H1 (cell line): ENCODE measurements around the gene TPSB2. TPM values are rescaled to one million over a fixed set of nuclear protein-coding genes. Genes with fewer than 3 reads are reported as not detected.
"Not testable (repeated sequence)": the region's sequence is repeated elsewhere in the genome, so short reads cannot be mapped to it uniquely, and the experiment has no call there.

Experiments
- CTCF ChIA-PET: fragments of 300-600 bp; sonication (Branson Sonifier 250); formaldehyde crosslinking; loops from one replicate; lab custom pipeline; 2021; ENCODE audit not compliant: partially characterized antibody; lab: Charles Lee
- POLR2A ChIA-PET: fragments of 300-600 bp; sonication (Branson Sonifier 250); formaldehyde crosslinking; loops from one replicate; lab custom pipeline; 2021; ENCODE audit warnings: inconsistent platforms; ENCODE audit not compliant: partially characterized antibody; lab: Charles Lee
- DNase-seq, 2 experiments: peaks; one replicate each; pipeline versions ENCODE4 v3.0.0 to v3.0.0-alpha.2; 2010 to 2022; ENCODE audit warnings: low spot score in 2 of 2, low read depth in 1 of 2, mixed read lengths in 1 of 2
- FAIRE-seq: peaks from 2 replicates; lab custom pipeline; 2011; peaks lifted over from hg19 to GRCh38; lab: Jason Lieb, UNC
- H2AFZ ChIP-seq: 2 replicates; pipeline ENCODE4 v1.8.1; 2012; ENCODE audit warnings: low read length, inconsistent platforms
- H2AK5ac ChIP-seq: 2 replicates; pipeline ENCODE4 v1.6.1; 2013; ENCODE audit warnings: low read depth, low read length
- H2BK120ac ChIP-seq: replicated peaks from 2 replicates; pipeline ENCODE3; 2013; ENCODE audit warnings: low read depth, low read length, inconsistent platforms
- H2BK12ac ChIP-seq: 2 replicates; pipeline ENCODE4 v1.6.1; 2013; ENCODE audit warnings: low read depth, low read length
- H2BK15ac ChIP-seq: 2 replicates; pipeline ENCODE4 v1.6.1; 2013; ENCODE audit warnings: low read length
- H2BK20ac ChIP-seq: 2 replicates; pipeline ENCODE4 v1.6.1; 2013; ENCODE audit warnings: low read length
- H2BK5ac ChIP-seq: 2 replicates; pipeline ENCODE4 v1.6.1; 2013; ENCODE audit warnings: low read depth, low read length
- H3K14ac ChIP-seq: 2 replicates; pipeline ENCODE4 v1.6.1; 2013; ENCODE audit warnings: inconsistent platforms; ENCODE audit not compliant: insufficient read length
- H3K18ac ChIP-seq: 2 replicates; pipeline ENCODE4 v1.6.1; 2013; ENCODE audit warnings: low read length; ENCODE audit errors: extremely low read depth
- H3K23ac ChIP-seq: 2 replicates; pipeline ENCODE4 v1.6.1; 2013; ENCODE audit warnings: inconsistent platforms; ENCODE audit not compliant: insufficient read length
- H3K23me2 ChIP-seq: 2 replicates; pipeline ENCODE4 v1.6.1; 2013; ENCODE audit warnings: low read depth, low read length
- H3K27ac ChIP-seq: 2 replicates; pipeline ENCODE4 v1.6.1; 2011; ENCODE audit warnings: low read depth, low read length, inconsistent platforms
- H3K27me3 ChIP-seq, 4 experiments: replicated peaks in 1 of 4; 1 replicate in 1 of 4; 2 replicates in 3 of 4; pipeline versions ENCODE4 v1.6.1 to v1.8.1; 2011 to 2013; ENCODE audit warnings: low read length in 3 of 4, mild to moderate bottlenecking in 3 of 4, inconsistent platforms in 2 of 4, mixed read lengths in 2 of 4, moderate library complexity in 1 of 4; ENCODE audit not compliant: control insufficient read depth in 3 of 4, insufficient read depth in 3 of 4; ENCODE audit errors: extremely low read depth in 1 of 4
- H3K36me3 ChIP-seq, 4 experiments: 2 replicates each; pipeline versions ENCODE4 v1.6.1 to v1.8.1; 2011 to 2013; ENCODE audit warnings: mild to moderate bottlenecking in 4 of 4, low read length in 3 of 4, moderate library complexity in 2 of 4, control low read depth in 1 of 4, inconsistent platforms in 1 of 4; ENCODE audit not compliant: insufficient read depth in 4 of 4, control insufficient read depth in 2 of 4
- H3K4ac ChIP-seq: replicated peaks from 2 replicates; pipeline ENCODE3; 2013; ENCODE audit warnings: low read length, low read depth, mixed read lengths, inconsistent platforms; ENCODE audit not compliant: insufficient read length
- H3K4me1 ChIP-seq, 4 experiments: replicated peaks in 1 of 4; 1 replicate in 1 of 4; 2 replicates in 3 of 4; pipeline versions ENCODE4 v1.6.1 to v1.8.1; 2011 to 2013; ENCODE audit warnings: low read length in 3 of 4, inconsistent platforms in 2 of 4, mixed read lengths in 1 of 4; ENCODE audit not compliant: insufficient read depth in 4 of 4, control insufficient read depth in 3 of 4
- H3K4me2 ChIP-seq, 2 experiments: 2 replicates each; pipeline versions ENCODE4 v1.6.1 to v1.8.1; 2011 to 2013; ENCODE audit warnings: low read depth in 2 of 2, low read length in 2 of 2, control low read depth in 1 of 2, inconsistent platforms in 1 of 2, mild to moderate bottlenecking in 1 of 2; ENCODE audit not compliant: insufficient read depth in 1 of 2
- H3K4me3 ChIP-seq, 4 experiments: fragments of 200-600, 300-600 bp in 1 of 4; sonication (generic), shearing (Covaris generic), sonication (Bioruptor Twin) in 1 of 4; 2 replicates each; pipeline versions ENCODE4 v1.5.1 to v1.8.1; 2011 to 2016; ENCODE audit warnings: low read length in 4 of 4, low read depth in 3 of 4, control low read depth in 2 of 4, inconsistent platforms in 2 of 4, mild to moderate bottlenecking in 2 of 4, mixed read lengths in 1 of 4, moderate library complexity in 1 of 4; ENCODE audit not compliant: insufficient read depth in 2 of 4; ENCODE audit errors: extremely low read depth in 1 of 4
- H3K56ac ChIP-seq: replicated peaks from 2 replicates; pipeline ENCODE3; 2013; ENCODE audit warnings: low read depth, mild to moderate bottlenecking, mixed read lengths, low read length, inconsistent platforms; ENCODE audit not compliant: insufficient read length
- H3K79me1 ChIP-seq: 2 replicates; pipeline ENCODE4 v1.6.1; 2013; ENCODE audit warnings: low read depth, low read length, control low read depth
- H3K79me2 ChIP-seq, 2 experiments: 2 replicates each; pipeline versions ENCODE4 v1.6.1 to v1.8.1; 2012 to 2013; ENCODE audit warnings: low read length in 2 of 2, mild to moderate bottlenecking in 2 of 2, inconsistent platforms in 1 of 2; ENCODE audit not compliant: insufficient read depth in 2 of 2, control insufficient read depth in 1 of 2
- H3K9ac ChIP-seq, 4 experiments: replicated peaks in 1 of 4; 1 replicate in 1 of 4; 2 replicates in 3 of 4; pipeline versions ENCODE4 v1.6.1 to v1.8.1; 2011 to 2013; ENCODE audit warnings: low read depth in 3 of 4, low read length in 3 of 4, control low read depth in 2 of 4, mild to moderate bottlenecking in 2 of 4, moderate library complexity in 2 of 4, inconsistent platforms in 1 of 4; ENCODE audit errors: extremely low read depth in 1 of 4
- H3K9me3 ChIP-seq, 2 experiments: 2 replicates each; pipeline versions ENCODE4 v1.6.1 to v1.8.1; 2012 to 2013; ENCODE audit warnings: mild to moderate bottlenecking in 2 of 2, moderate library complexity in 2 of 2, control low read depth in 1 of 2, inconsistent platforms in 1 of 2, low read depth in 1 of 2, low read length in 1 of 2, mixed read lengths in 1 of 2; ENCODE audit not compliant: insufficient read depth in 2 of 2
- H4K20me1 ChIP-seq, 2 experiments: replicated peaks in 1 of 2; 2 replicates each; pipeline versions ENCODE3 to v1.8.1; 2011 to 2013; ENCODE audit warnings: inconsistent platforms in 2 of 2, low read length in 2 of 2, mild to moderate bottlenecking in 1 of 2; ENCODE audit not compliant: insufficient read depth in 2 of 2, control insufficient read depth in 1 of 2
- H4K5ac ChIP-seq: 2 replicates; pipeline ENCODE4 v1.6.1; 2013; ENCODE audit warnings: low read length, low read depth, mixed read lengths, inconsistent platforms; ENCODE audit not compliant: insufficient read length
- H4K8ac ChIP-seq: 2 replicates; pipeline ENCODE4 v1.8.0; 2013; ENCODE audit warnings: mild to moderate bottlenecking, moderate library complexity, low read length, inconsistent platforms; ENCODE audit not compliant: insufficient read depth; ENCODE audit errors: extremely low read depth
- H4K91ac ChIP-seq: replicated peaks from 2 replicates; pipeline ENCODE3; 2013; ENCODE audit warnings: low read length, mixed read lengths, inconsistent platforms; ENCODE audit not compliant: insufficient read length
- CBX5 ChIP-seq: fragments of 300-800, 300-1000 bp; sonication (generic); IDR thresholded peaks from 2 replicates; pipeline ENCODE4 v1.7.1; 2016; ENCODE audit warnings: antibody characterized with exemption, low read length, low read depth
- GTF2F1 ChIP-seq: IDR thresholded peaks from 2 replicates; pipeline ENCODE4 v1.6.1; 2012; ENCODE audit warnings: low read depth, low read length, improper control_type of control experiment, borderline replicate concordance
- RXRA ChIP-seq: IDR thresholded peaks from 2 replicates; pipeline ENCODE4 v1.6.1; 2011; ENCODE audit warnings: low read depth, mild to moderate bottlenecking, low read length, moderate library complexity; ENCODE audit not compliant: insufficient read depth
- TBP ChIP-seq: IDR thresholded peaks from 2 replicates; pipeline ENCODE4 v1.6.1; 2011; ENCODE audit warnings: low read depth, low read length, improper control_type of control experiment
- WGBS, 2 experiments: shearing (Covaris generic) in 1 of 2; methylation state at CpG; one replicate each; pipeline versions ENCODE4 v1.1.6 to v1.1.7; 2013 to 2015; ENCODE audit warnings: low lambda C conversion rate in 2 of 2, mixed read lengths in 2 of 2, inconsistent platforms in 1 of 2, low coverage in 1 of 2, missing lambda C conversion rate in 1 of 2; ENCODE audit not compliant: insufficient replicate concordance in 2 of 2, insufficient coverage in 1 of 2, insufficient read length in 1 of 2; ENCODE audit errors: extremely low coverage in 1 of 2, missing lambda C conversion rate in 1 of 2; 5-methylcytosine and 5-hydroxymethylcytosine counted together
- polyA plus RNA-seq, 7 experiments: library from polyadenylated mRNA; depleted of rRNA in 3 of 7; stranded (reverse) in 5 of 7; unstranded in 2 of 7; fragments of >200 nt in 5 of 7; fragments of 200-250 nt in 2 of 7; gene quantifications; 1 replicate in 5 of 7; 2 replicates in 1 of 7; 4 replicates in 1 of 7; pipeline versions ENCODE4 v1.2.1 to v1.2.3, GENCODE V29; 2011 to 2013; ENCODE audit warnings: missing spikeins in 2 of 7, mixed read lengths in 2 of 7
- total RNA-seq: library from RNA; stranded (reverse); fragmentation: NEBNext Ultra II Directional; extraction: Animal tissue kit (Norgen Biotek cat#: 25700); gene quantifications from 2 replicates; pipeline ENCODE4 v1.2.1, GENCODE V29; 2021
- TF ChIP-seq, protein P1 (sequence below): IDR thresholded peaks from 2 replicates; pipeline ENCODE4 v1.6.1; 2012; ENCODE audit warnings: low read length, inconsistent platforms

The TPSB2 gene
- total and polyA plus RNA-seq, 2 of the 8 experiments (the other 6 are each of a cell fraction or from before 2014, with no cell fraction given), result 0.08 TPM; not detected in 1

DNA sequence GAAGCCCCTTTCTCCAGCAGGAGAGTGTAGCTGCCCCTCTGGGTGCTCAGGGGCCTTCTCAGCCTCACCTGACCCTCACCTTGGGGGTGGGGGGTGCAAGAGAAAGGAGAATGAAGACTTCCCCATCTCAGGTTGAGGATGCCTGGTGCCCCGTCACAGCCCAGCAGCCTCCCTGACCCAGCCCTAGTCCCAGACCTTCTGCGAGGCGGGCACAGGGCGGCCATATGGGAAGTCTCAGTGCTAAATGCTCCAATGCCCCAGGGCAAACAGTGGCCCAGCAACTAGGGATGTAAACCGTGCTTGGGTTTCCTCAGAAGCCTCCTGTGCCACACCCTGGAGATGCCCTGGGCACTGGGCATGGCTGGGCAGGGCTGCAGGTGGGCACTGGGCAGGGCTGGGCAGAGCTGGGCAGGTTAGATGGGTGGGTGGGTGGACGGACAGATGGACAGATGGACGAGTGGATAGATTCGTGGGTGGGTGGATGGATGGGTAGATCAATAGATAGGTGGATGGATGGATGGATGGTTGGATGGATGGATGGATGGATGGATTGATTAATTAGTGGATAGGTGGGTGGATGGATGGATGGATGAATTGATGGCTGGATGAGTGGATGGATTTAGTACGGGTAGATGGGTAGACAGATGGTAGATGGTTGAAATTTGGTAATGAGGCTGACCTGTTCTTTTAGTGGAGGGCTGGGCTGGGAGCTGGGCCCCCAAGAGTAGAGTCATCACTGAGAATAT lies 42.6 kb upstream of the TPSB2 start (continued):
- TF ChIP-seq CBX5, result no peak
- no peak for TF ChIP-seq GTF2F1
- TF ChIP-seq RXRA, result no peak
- TF ChIP-seq, protein P1, sequence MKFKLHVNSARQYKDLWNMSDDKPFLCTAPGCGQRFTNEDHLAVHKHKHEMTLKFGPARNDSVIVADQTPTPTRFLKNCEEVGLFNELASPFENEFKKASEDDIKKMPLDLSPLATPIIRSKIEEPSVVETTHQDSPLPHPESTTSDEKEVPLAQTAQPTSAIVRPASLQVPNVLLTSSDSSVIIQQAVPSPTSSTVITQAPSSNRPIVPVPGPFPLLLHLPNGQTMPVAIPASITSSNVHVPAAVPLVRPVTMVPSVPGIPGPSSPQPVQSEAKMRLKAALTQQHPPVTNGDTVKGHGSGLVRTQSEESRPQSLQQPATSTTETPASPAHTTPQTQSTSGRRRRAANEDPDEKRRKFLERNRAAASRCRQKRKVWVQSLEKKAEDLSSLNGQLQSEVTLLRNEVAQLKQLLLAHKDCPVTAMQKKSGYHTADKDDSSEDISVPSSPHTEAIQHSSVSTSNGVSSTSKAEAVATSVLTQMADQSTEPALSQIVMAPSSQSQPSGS, result no peak
- no peak for TF ChIP-seq TBP

DNA sequence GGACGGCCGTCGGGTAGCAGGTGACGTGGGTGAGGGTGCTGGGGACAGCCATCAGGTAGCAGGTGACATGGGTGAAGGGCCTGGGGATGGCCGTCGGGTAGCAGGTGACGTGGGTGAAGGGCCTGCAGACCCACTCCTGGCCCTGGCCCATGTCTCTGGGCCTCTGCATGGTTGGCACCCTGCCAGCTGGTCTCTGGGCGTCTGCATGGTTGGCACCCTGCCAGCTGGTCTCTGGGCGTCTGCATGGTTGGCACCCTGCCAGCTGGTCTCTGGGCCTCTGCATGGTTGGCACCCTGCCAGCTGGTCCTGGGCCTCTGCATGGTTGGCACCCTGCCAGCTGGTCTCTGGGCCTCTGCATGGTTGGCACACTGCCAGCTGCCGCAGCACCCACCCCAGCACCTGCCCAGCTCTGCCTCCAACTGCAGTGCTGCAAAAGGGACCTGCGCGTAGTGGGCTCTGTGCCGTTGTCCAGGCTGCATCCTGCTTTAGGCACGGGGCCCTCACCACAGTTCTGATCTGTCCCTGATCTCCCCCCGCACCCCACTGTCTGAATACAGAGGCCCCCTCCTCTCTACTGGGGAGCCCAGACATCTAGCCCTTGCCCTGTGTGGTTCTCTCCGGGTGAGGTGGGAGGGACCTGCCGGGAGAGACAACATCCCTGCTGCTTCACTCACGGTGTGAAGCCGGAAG lies 41.9 kb upstream of the TPSB2 start:
- H2AK5ac ChIP-seq, H3K14ac ChIP-seq, H3K23me2 ChIP-seq, POLR2A ChIA-PET, H3K56ac ChIP-seq, DNase-seq, H2AFZ ChIP-seq, H3K18ac ChIP-seq, H3K4me3 ChIP-seq, H3K4ac ChIP-seq, FAIRE-seq, H3K9ac ChIP-seq, H3K36me3 ChIP-seq, H4K5ac ChIP-seq, H4K91ac ChIP-seq, H2BK5ac ChIP-seq, H3K27ac ChIP-seq, H3K9me3 ChIP-seq, H2BK120ac ChIP-seq, H3K4me2 ChIP-seq, H3K27me3 ChIP-seq, H3K23ac ChIP-seq, H2BK12ac ChIP-seq, H3K79me1 ChIP-seq, H4K20me1 ChIP-seq, H3K4me1 ChIP-seq, H2BK20ac ChIP-seq, H2BK15ac ChIP-seq, H3K79me2 ChIP-seq: not testable (repeated sequence)
- H4K8ac ChIP-seq, result peak overlapping the region; percentile 68
- CTCF ChIA-PET, result interaction anchor here (0.7 kb wide), 1 partner anchor 253 kb away, joined by 4 read pairs; no protein-coding TSS in a partner anchor
- 83% methylated on average over 15 of the region's 19 CpGs; no CpG with 5 or more reads in 1 of the 2 experiments for WGBS, 2 experiments
